SK-N-SH (cell line): ENCODE results near the gene GABRB2. TPM values are rescaled to one million over a fixed set of nuclear protein-coding genes. Genes with fewer than 3 reads are reported as not detected.

Experiments used
- CTCF ChIA-PET: fragments of 300-600, 350-600 bp; formaldehyde crosslinking; extraction: SDS; loops from one replicate; lab custom pipeline; 2021; lab: Yijun Ruan, JAX
- POLR2A ChIA-PET: fragments of 350-600 bp; sonication (Branson Sonifier 250); formaldehyde crosslinking; extraction: SDS; loops from one replicate; lab custom pipeline; 2020; ENCODE audit warnings: antibody characterized with exemption, inconsistent platforms; lab: Yijun Ruan, JAX
- DNase-seq: peaks from one replicate; pipeline ENCODE4 v3.0.0; 2012
- H2AFZ ChIP-seq: fragments of 200-600 bp; sonication (generic); 2 replicates; pipeline ENCODE4 v1.8.1; 2016; ENCODE audit warnings: antibody characterized with exemption, mild to moderate bottlenecking, low read depth
- H3F3A ChIP-seq: fragments of 200-600 bp; sonication (generic); replicated peaks from 2 replicates; pipeline ENCODE3; 2016; ENCODE audit warnings: antibody characterized with exemption, mild to moderate bottlenecking; ENCODE audit not compliant: insufficient read depth
- H3K27ac ChIP-seq, 2 experiments: fragments of 200-500 bp in 1 of 2; fragments of 200-600 bp in 1 of 2; sonication (Bioruptor generic) in 1 of 2; sonication (generic), shearing (Covaris generic) in 1 of 2; 2 replicates each; pipeline versions ENCODE4 v1.5.1 to v1.6.1; 2014 to 2016; ENCODE audit warnings: low read depth in 2 of 2, inconsistent platforms in 1 of 2, low read length in 1 of 2, mild to moderate bottlenecking in 1 of 2, mixed read lengths in 1 of 2
- H3K27me3 ChIP-seq: fragments of 200-600 bp; sonication (generic), shearing (Covaris generic); 2 replicates; pipeline ENCODE4 v1.6.1; 2016; ENCODE audit warnings: mixed run types; ENCODE audit not compliant: insufficient read depth
- H3K36me3 ChIP-seq, 2 experiments: fragments of 200-500 bp in 1 of 2; fragments of 200-600 bp in 1 of 2; sonication (Bioruptor generic) in 1 of 2; sonication (generic) in 1 of 2; replicated peaks in 1 of 2; 2 replicates each; pipeline versions ENCODE3 to v1.5.1; 2014 to 2016; ENCODE audit warnings: low read length in 1 of 2, mild to moderate bottlenecking in 1 of 2; ENCODE audit not compliant: insufficient read depth in 2 of 2, control insufficient read depth in 1 of 2
- H3K4me1 ChIP-seq, 2 experiments: fragments of 200-500 bp in 1 of 2; fragments of 200-600 bp in 1 of 2; sonication (Bioruptor generic) in 1 of 2; sonication (generic), shearing (Covaris generic) in 1 of 2; 2 replicates each; pipeline versions ENCODE4 v1.5.1 to v1.6.1; 2014 to 2016; ENCODE audit warnings: low read depth in 1 of 2, low read length in 1 of 2, mixed run types in 1 of 2; ENCODE audit not compliant: insufficient read depth in 2 of 2, control insufficient read depth in 1 of 2
- H3K4me2 ChIP-seq: fragments of 200-600 bp; sonication (generic), shearing (Covaris generic); 2 replicates; pipeline ENCODE4 v1.6.1; 2017; ENCODE audit warnings: mixed run types
- H3K4me3 ChIP-seq, 2 experiments: fragments of 200-500 bp in 1 of 2; fragments of 200-600 bp in 1 of 2; sonication (Bioruptor generic) in 1 of 2; sonication (generic), shearing (Covaris generic) in 1 of 2; 2 replicates each; pipeline versions ENCODE4 v1.5.1 to v1.8.1; 2014 to 2016; ENCODE audit warnings: low read depth in 2 of 2, inconsistent platforms in 1 of 2, low read length in 1 of 2, mild to moderate bottlenecking in 1 of 2, mixed read lengths in 1 of 2, moderate library complexity in 1 of 2
- H3K79me2 ChIP-seq: fragments of 200-600 bp; sonication (generic); 2 replicates; pipeline ENCODE4 v1.8.1; 2017; ENCODE audit warnings: mild to moderate bottlenecking; ENCODE audit not compliant: insufficient read depth
- H3K9ac ChIP-seq: fragments of 200-600 bp; sonication (generic); 2 replicates; pipeline ENCODE4 v1.6.1; 2017; ENCODE audit warnings: mixed run types
- H3K9me2 ChIP-seq: fragments of 200-600 bp; sonication (generic); 2 replicates; pipeline ENCODE4 v1.6.1; 2017; ENCODE audit warnings: mixed run types
- H3K9me3 ChIP-seq: fragments of 200-600 bp; sonication (generic); 2 replicates; pipeline ENCODE4 v1.6.1; 2017; ENCODE audit warnings: mixed run types, mild to moderate bottlenecking, moderate library complexity
- H4K20me1 ChIP-seq: fragments of 200-600 bp; sonication (generic); 2 replicates; pipeline ENCODE4 v1.6.1; 2017; ENCODE audit warnings: mild to moderate bottlenecking, mixed run types; ENCODE audit not compliant: insufficient read depth
- CTCF ChIP-seq: fragments of 200-600 bp; sonication (generic); IDR thresholded peaks from 2 replicates; pipeline ENCODE4 v1.6.1; 2017; ENCODE audit warnings: antibody characterized with exemption, mild to moderate bottlenecking, moderate library complexity
- EZH2phosphoT487 ChIP-seq: fragments of 200-600 bp; sonication (generic); IDR thresholded peaks from 2 replicates; pipeline ENCODE4 v1.6.1; 2017; ENCODE audit warnings: low read depth, mixed run types, mild to moderate bottlenecking, antibody characterized with exemption, moderate library complexity, borderline replicate concordance
- GATA2 ChIP-seq: sonication (generic); formaldehyde crosslinking; IDR thresholded peaks from 2 replicates; pipeline ENCODE4 v1.5.0; 2020; ENCODE audit warnings: mild to moderate bottlenecking, missing genetic modification reagents
- MAX ChIP-seq: IDR thresholded peaks from 2 replicates; pipeline ENCODE4 v1.4.0; 2012; ENCODE audit warnings: low read depth
- MEF2A ChIP-seq: IDR thresholded peaks from 2 replicates; pipeline ENCODE4 v1.4.0; 2012; ENCODE audit warnings: low read depth, borderline replicate concordance
- NRF1 ChIP-seq: IDR thresholded peaks from 2 replicates; pipeline ENCODE4 v1.6.1; 2012; ENCODE audit warnings: low read depth, mild to moderate bottlenecking, low read length
- TCF12 ChIP-seq: IDR thresholded peaks from 2 replicates; pipeline ENCODE4 v1.4.0; 2012
- USF2 ChIP-seq: fragments of 150-350 bp; IDR thresholded peaks from 2 replicates; pipeline ENCODE4 v1.6.1; 2017; ENCODE audit warnings: antibody characterized with exemption, low read length, low read depth, borderline replicate concordance
- WGBS: methylation state at CpG from one replicate; pipeline ENCODE4 v1.1.6; 2017; ENCODE audit warnings: low lambda C conversion rate; 5-methylcytosine and 5-hydroxymethylcytosine counted together
- polyA plus RNA-seq, 3 experiments: library from polyadenylated mRNA; depleted of rRNA; stranded (reverse); fragments of >200 nt; gene quantifications; 2 replicates each; pipeline ENCODE4 v1.2.3, GENCODE V29; 2012

GABRB2 gene
- polyA plus RNA-seq (2012; rRNA removed) = not detected in 2 replicates
- polyA plus RNA-seq (2012; cell fraction: cytosol; rRNA removed) = not detected in 2 replicates
- polyA plus RNA-seq (2012; cell fraction: nucleus; rRNA removed) = not detected in 2 replicates

GRCh38 chr5:161546470-161547301 is at the start of gene GABRB2:
Gene GABRB2, minus strand, starts transcription at chr5:161546725. Its CDS starts 82 bp downstream, at chr5:161546643.
- H3K4me2 ChIP-seq = peak within 1 kb of the TSS; percentile 73
- H3K4me1 ChIP-seq = peaks cover 0 to 3% of the 10 kb centered on the region in 2 experiments; a peak in 1 of 4 replicates
- no peaks in the 10 kb centered on the region for H3F3A ChIP-seq
- H4K20me1 ChIP-seq = no peaks in the 10 kb centered on the region
- H3K4me3 ChIP-seq = peak within 1 kb of the TSS; percentile 47 to 53
- H3K27ac ChIP-seq = no peak within 1 kb of the TSS
- H3K9me3 ChIP-seq = no peaks in the 10 kb centered on the region
- no peak within 1 kb of the TSS for H3K9ac ChIP-seq
- H3K36me3 ChIP-seq = no peaks in the 10 kb centered on the region
- H3K27me3 ChIP-seq = peaks cover 32% of the 10 kb centered on the region
- DNase-seq = peak; percentile 65
- no peaks in the 10 kb centered on the region for H3K9me2 ChIP-seq
- peak within 1 kb of the TSS; percentile 72; the same call in 1 of the 2 replicates for H2AFZ ChIP-seq
- CTCF ChIA-PET = interaction anchor here (1.0 to 2.5 kb wide), 2 partner anchors 1801 to 1824 kb away, joined by 3 to 16 read pairs; no protein-coding TSS in a partner anchor
- POLR2A ChIA-PET = no interaction called here
- TF ChIP-seq NRF1 = peak; percentile 73
- TF ChIP-seq MEF2A = no peak
- H3K79me2 ChIP-seq = no peaks in the 10 kb centered on the region
- 4% methylated on average over 31 of the region's 31 CpGs for WGBS

- Histone ChIP-seq H4K20me1 (no peaks in the 10 kb centered on the region), H3K4me2 (no peak overlapping the region), H2AFZ (no peak overlapping the region), H3K79me2 (no peaks in the 10 kb centered on the region), H3K9me3 (no peaks in the 10 kb centered on the region), H3K27ac (no peak overlapping the region), H3K36me3 (no peaks in the 10 kb centered on the region), H3K4me3 (no peak overlapping the region), H3K9ac (no peak overlapping the region), H3K9me2 (no peaks in the 10 kb centered on the region), H3K4me1 (no peaks in the 10 kb centered on the region), H3F3A (no peaks in the 10 kb centered on the region), H3K27me3 (no peaks in the 10 kb centered on the region)
- ChIA-PET POLR2A (no interaction called here), CTCF (no interaction called here)
- WGBS = 0% methylated on average over 1 of the region's 1 CpG
- no peak for DNase-seq
- TF ChIP-seq MAX (no peak), TCF12 (no peak), CTCF (no peak)
These were observed 39.3 kb upstream of the GABRB2 start for GRCh38 chr5:161585798-161586197.

GRCh38 chr5:161580621-161581020 is 34.1 kb upstream of the GABRB2 start:
- no peak overlapping the region for H3K27ac ChIP-seq
- CTCF ChIA-PET = no interaction called here
- no peaks in the 10 kb centered on the region for H3K79me2 ChIP-seq
- no peaks in the 10 kb centered on the region for H4K20me1 ChIP-seq
- 10% methylated on average over 5 of the region's 5 CpGs for WGBS
- no peak overlapping the region for H2AFZ ChIP-seq
- H3K4me1 ChIP-seq = no peaks in the 10 kb centered on the region
- H3K4me3 ChIP-seq = no peak overlapping the region
- no peaks in the 10 kb centered on the region for H3K36me3 ChIP-seq
- TF ChIP-seq GATA2 (no peak), MAX (no peak), USF2 (no peak), EZH2phosphoT487 (no peak)
- TF ChIP-seq, all 33 proteins: peak for 0
- POLR2A ChIA-PET = no interaction called here
- Histone ChIP-seq H3K9me2 (no peaks in the 10 kb centered on the region), H3K9ac (no peak overlapping the region), H3K4me2 (no peak overlapping the region), H3K27me3 (no peaks in the 10 kb centered on the region), H3F3A (no peaks in the 10 kb centered on the region), H3K9me3 (no peaks in the 10 kb centered on the region)
- DNase-seq = no peak
